CD4-positive, alpha-beta T cell (primary cell): ENCODE measurements around the gene TBX1. TPM values are rescaled to one million over a fixed set of nuclear protein-coding genes. Genes with fewer than 3 reads are reported as not detected.

Source experiments
- ATAC-seq: fragments of 200-7000 bp; cut with Tn5 transposase; one replicate; pipeline ENCODE4 v1.10.0; 2022; ENCODE audit warnings: mild to moderate bottlenecking; ENCODE audit not compliant: poor library complexity
- CTCF ChIA-PET: fragments of 350-600 bp; sonication (Branson Sonifier 250); formaldehyde crosslinking; loops from one replicate; lab custom pipeline; 2021; ENCODE audit warnings: antibody characterized with exemption, inconsistent platforms; lab: Charles Lee
- POLR2A ChIA-PET: fragments of 350-600 bp; sonication (Branson Sonifier 250); formaldehyde crosslinking; loops from one replicate; lab custom pipeline; 2021; ENCODE audit warnings: antibody characterized with exemption, inconsistent platforms; lab: Charles Lee
- DNase-seq, 14 experiments: peaks; one replicate each; pipeline ENCODE4 v3.0.0-alpha.2; 2013 to 2020; ENCODE audit warnings: mixed read lengths in 2 of 14
- H3K27ac ChIP-seq, 2 donors: one replicate each; pipeline versions ENCODE4 v1.5.1 to v1.7.0; 2013; ENCODE audit warnings: low read length in 2 of 2, low read depth in 1 of 2, mild to moderate bottlenecking in 1 of 2
- H3K27me3 ChIP-seq, 2 experiments: 1 replicate in 1 of 2; 2 replicates in 1 of 2; pipeline versions ENCODE4 v1.6.1 to v1.7.0; 2013; ENCODE audit warnings: low read length in 2 of 2, control low read depth in 1 of 2, mild to moderate bottlenecking in 1 of 2, moderate library complexity in 1 of 2; ENCODE audit not compliant: insufficient read depth in 2 of 2, control insufficient read depth in 1 of 2
- H3K36me3 ChIP-seq: one replicate; pipeline ENCODE4 v1.6.1; 2013; ENCODE audit warnings: low read length, control low read depth; ENCODE audit not compliant: insufficient read depth
- H3K4me1 ChIP-seq: one replicate; pipeline ENCODE4 v1.6.1; 2013; ENCODE audit warnings: low read length, control low read depth; ENCODE audit not compliant: insufficient read depth
- H3K4me3 ChIP-seq: one replicate; pipeline ENCODE4 v1.5.1; 2013; ENCODE audit warnings: mild to moderate bottlenecking, low read length, moderate library complexity
- H3K9me3 ChIP-seq, 2 experiments: 1 replicate in 1 of 2; 2 replicates in 1 of 2; pipeline versions ENCODE4 v1.6.1 to v1.7.0; 2013; ENCODE audit warnings: low read length in 2 of 2, mild to moderate bottlenecking in 2 of 2, control low read depth in 1 of 2, moderate library complexity in 1 of 2; ENCODE audit not compliant: control insufficient read depth in 1 of 2, insufficient read depth in 1 of 2
- H3K27ac Mint-ChIP-seq: one replicate; pipeline ENCODE4 v1.8.0; 2020; ENCODE audit warnings: mixed read lengths
- H3K27me3 Mint-ChIP-seq: one replicate; pipeline ENCODE4 v1.8.0; 2021; ENCODE audit warnings: mixed read lengths
- H3K36me3 Mint-ChIP-seq: one replicate; pipeline ENCODE4 v1.8.0; 2021; ENCODE audit warnings: low read depth, mixed read lengths
- H3K4me1 Mint-ChIP-seq: one replicate; pipeline ENCODE4 v1.8.0; 2021; ENCODE audit warnings: low read depth, mixed read lengths
- H3K4me3 Mint-ChIP-seq: one replicate; pipeline ENCODE4 v1.8.0; 2020; ENCODE audit warnings: mild to moderate bottlenecking, mixed read lengths
- H3K9me3 Mint-ChIP-seq: one replicate; pipeline ENCODE4 v1.8.0; 2020; ENCODE audit warnings: mixed read lengths
- intact Hi-C, 2 experiments: fragments of 100-400 bp; cut with DNase I in 1 of 2; cut with micrococcal nuclease in 1 of 2; formaldehyde crosslinking; loops; one replicate each; pipeline versions ENCODE4 v1.15.1 to v1.9.0; 2023 to 2025; cut with DNase I, micrococcal nuclease
- total RNA-seq, 174 experiments: library from RNA in 2 of 174; stranded (reverse) in 2 of 174; gene quantifications; one replicate each; pipeline ENCODE4 v1.2.3 and lab custom pipeline; 2021 to 2026
- TF ChIP-seq, protein P1 (sequence below): fragments of 200-600 bp; IDR thresholded peaks from one replicate; pipeline ENCODE4 v1.8.0; 2022; ENCODE audit warnings: antibody characterized with exemption, mild to moderate bottlenecking

The TBX1 gene
- total RNA-seq, 2 experiments from 2014 or later = not detected

DNA sequence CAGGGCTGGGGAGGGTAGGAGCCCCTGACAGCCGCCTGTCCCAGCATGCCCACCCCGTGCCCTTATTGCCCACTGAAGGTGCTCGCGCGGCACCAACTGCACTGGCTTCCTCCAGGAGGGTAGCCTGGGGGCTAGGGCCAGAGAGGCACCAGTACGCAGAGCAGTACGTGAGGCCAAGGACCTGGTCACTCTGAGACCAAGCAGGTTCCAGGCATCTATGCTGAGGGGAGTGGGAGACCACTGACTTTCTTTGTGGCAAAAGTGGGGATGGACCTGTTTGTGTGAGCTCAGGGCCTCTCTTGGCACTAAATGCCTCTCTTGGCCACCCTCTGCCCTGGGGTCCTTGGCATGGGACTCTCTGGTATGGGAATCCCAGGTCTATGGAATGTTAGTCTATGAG lies 26.4 kb upstream of the TBX1 start:
- ChIA-PET CTCF (interaction anchor here (1.3 kb wide), 1 partner anchor 176 kb away, joined by 3 read pairs; no protein-coding TSS in a partner anchor), POLR2A (no interaction called here)
- Histone ChIP-seq H3K4me1 (peaks cover 10% of the 10 kb centered on the region), H3K36me3 (no peaks in the 10 kb centered on the region), H3K27ac (no peak overlapping the region), H3K9me3 (no peaks in the 10 kb centered on the region), H3K4me3 (no peak overlapping the region), H3K27me3 (peaks cover 0 to 2% of the 10 kb centered on the region in 2 experiments)
- no peak overlapping the region for H3K4me3 Mint-ChIP-seq
- H3K27me3 Mint-ChIP-seq = no peaks in the 10 kb centered on the region
- H3K36me3 Mint-ChIP-seq = no peaks in the 10 kb centered on the region
- intact Hi-C loops = no loop called here
- H3K27ac Mint-ChIP-seq = no peak overlapping the region
- no peaks in the 10 kb centered on the region for H3K9me3 Mint-ChIP-seq
- no peak for DNase-seq
- TF ChIP-seq, protein P1, sequence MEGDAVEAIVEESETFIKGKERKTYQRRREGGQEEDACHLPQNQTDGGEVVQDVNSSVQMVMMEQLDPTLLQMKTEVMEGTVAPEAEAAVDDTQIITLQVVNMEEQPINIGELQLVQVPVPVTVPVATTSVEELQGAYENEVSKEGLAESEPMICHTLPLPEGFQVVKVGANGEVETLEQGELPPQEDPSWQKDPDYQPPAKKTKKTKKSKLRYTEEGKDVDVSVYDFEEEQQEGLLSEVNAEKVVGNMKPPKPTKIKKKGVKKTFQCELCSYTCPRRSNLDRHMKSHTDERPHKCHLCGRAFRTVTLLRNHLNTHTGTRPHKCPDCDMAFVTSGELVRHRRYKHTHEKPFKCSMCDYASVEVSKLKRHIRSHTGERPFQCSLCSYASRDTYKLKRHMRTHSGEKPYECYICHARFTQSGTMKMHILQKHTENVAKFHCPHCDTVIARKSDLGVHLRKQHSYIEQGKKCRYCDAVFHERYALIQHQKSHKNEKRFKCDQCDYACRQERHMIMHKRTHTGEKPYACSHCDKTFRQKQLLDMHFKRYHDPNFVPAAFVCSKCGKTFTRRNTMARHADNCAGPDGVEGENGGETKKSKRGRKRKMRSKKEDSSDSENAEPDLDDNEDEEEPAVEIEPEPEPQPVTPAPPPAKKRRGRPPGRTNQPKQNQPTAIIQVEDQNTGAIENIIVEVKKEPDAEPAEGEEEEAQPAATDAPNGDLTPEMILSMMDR = no peak
- no peaks in the 10 kb centered on the region for H3K4me1 Mint-ChIP-seq
- no peak for ATAC-seq

DNA sequence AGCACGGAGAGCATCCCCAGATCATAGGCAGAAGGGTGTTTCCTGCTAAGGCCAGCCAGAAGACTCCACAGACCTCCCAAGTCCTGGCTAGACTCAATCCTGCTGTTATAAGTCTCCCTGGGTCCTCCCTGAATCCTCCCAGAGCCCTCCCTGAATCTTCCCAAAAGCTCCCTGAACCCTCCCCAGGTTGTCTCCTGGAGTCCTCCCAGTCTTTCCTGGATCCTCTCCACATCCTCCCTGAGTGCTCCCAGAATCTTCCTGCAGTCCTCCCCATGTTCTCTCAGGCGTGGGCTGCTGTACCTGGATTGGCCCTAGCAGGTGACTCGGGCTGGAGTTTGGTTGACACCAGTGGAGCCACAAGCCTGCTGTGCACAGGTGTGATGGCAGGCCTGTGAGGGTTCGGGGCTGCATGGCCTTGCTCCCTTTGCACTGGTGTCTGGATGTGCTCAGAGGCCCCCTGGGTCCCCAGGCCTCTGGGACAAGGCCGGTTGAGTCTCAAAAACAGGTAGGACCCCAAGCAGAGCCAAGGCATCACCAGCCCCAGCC lies 25.7 kb upstream of the TBX1 start:
- no peak for DNase-seq
- no peaks in the 10 kb centered on the region for H3K36me3 ChIP-seq
- H3K27ac ChIP-seq = no peak overlapping the region
- H3K27me3 Mint-ChIP-seq = no peaks in the 10 kb centered on the region
- ATAC-seq = no peak
- H3K27me3 ChIP-seq = no peaks in the 10 kb centered on the region
- intact Hi-C loops = no loop called here
- TF ChIP-seq, protein P1 = no peak
- CTCF ChIA-PET = interaction anchor here (1.3 kb wide), 1 partner anchor 175 kb away, joined by 3 read pairs; no protein-coding TSS in a partner anchor
- no peaks in the 10 kb centered on the region for H3K36me3 Mint-ChIP-seq
- H3K27ac Mint-ChIP-seq = no peak overlapping the region
- POLR2A ChIA-PET = no interaction called here
- peaks cover 10% of the 10 kb centered on the region for H3K4me1 ChIP-seq
- H3K9me3 ChIP-seq = no peaks in the 10 kb centered on the region
- no peak overlapping the region for H3K4me3 Mint-ChIP-seq
- no peaks in the 10 kb centered on the region for H3K9me3 Mint-ChIP-seq
- no peak overlapping the region for H3K4me3 ChIP-seq
- no peaks in the 10 kb centered on the region for H3K4me1 Mint-ChIP-seq

DNA sequence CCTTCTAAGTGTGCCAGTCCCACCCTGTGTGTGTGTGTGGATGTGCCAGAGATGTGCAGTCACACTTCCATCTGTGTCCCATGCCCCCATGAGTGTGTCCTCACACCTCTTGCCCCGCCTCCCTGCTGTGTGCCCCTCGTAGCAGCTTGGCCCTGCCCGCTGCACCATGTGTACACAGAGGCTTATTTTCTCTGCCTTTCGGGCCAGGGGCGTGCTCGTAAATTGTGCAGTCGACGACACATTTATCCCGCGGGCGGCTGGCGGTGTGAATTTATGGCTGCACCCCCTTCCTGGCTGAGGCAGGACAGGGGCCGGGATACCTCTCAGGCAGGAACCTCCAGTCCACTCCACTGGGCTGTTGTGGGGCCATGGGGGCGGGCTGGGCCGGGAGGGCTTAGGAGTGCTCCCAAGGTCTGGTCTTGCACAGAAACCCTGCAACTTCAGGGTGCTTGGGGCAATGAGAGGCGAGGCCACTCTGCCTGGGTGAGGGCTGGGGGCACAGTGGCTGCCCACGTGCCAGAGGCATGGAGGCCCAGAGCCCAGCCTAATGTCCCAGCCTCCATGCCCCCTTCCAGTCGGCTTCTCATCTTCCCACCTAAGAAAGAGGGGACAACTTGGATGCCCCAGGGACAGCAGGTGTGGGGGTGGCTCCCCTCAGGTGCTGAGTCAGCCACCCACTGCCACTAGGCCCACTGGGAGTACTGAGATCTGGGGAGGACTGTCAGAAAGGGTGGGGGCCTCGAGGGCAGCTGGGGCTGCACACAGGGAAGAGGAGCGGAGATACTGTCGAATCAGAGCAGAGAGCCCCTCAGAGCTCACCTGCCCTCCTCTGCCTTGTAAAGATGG lies 24.7 kb upstream of the TBX1 start:
- Histone ChIP-seq H3K4me3 (no peak overlapping the region), H3K9me3 (no peaks in the 10 kb centered on the region), H3K36me3 (no peaks in the 10 kb centered on the region), H3K4me1 (peaks cover 4% of the 10 kb centered on the region), H3K27me3 (no peaks in the 10 kb centered on the region), H3K27ac (no peak overlapping the region)
- ChIA-PET CTCF (no interaction called here), POLR2A (no interaction called here)
- TF ChIP-seq, protein P1 = no peak
- no peak overlapping the region for H3K27ac Mint-ChIP-seq
- H3K27me3 Mint-ChIP-seq = no peaks in the 10 kb centered on the region
- H3K4me1 Mint-ChIP-seq = no peaks in the 10 kb centered on the region
- no peaks in the 10 kb centered on the region for H3K9me3 Mint-ChIP-seq
- ATAC-seq = no peak
- no peaks in the 10 kb centered on the region for H3K36me3 Mint-ChIP-seq
- DNase-seq = no peak
- H3K4me3 Mint-ChIP-seq = no peak overlapping the region
- intact Hi-C loops = no loop called here
